NCI-H1105 treated with DMSO at 0.1 percent for 48 hours (cell line): ENCODE data around the gene ATG4C.
"Not testable (repeated sequence)": the region's sequence is repeated elsewhere in the genome, so short reads cannot be mapped to it uniquely, and the experiment has no call there.

ENCODE experiments used
- DNase-seq: peaks from one replicate; lab custom pipeline; 2025; lab: John Stamatoyannopoulos, UW

Gene ATG4C

GRCh38 chr1:62774971-62775595 lies 8.8 kb upstream of the ATG4C start:
- no peak for DNase-seq

GRCh38 chr1:62778208-62778607 lies 5.7 kb upstream of the ATG4C start:
- no peak for DNase-seq

GRCh38 chr1:62781841-62782543 lies 1.9 kb upstream of the ATG4C start:
- no peak for DNase-seq

- DNase-seq = not testable (repeated sequence)
Observed at GRCh38 chr1:62782544-62783212, 1.3 kb upstream of the ATG4C start.

GRCh38 chr1:62784509-62785365 lies 805 bp downstream of the ATG4C start:
- DNase-seq = peak; percentile 38

- DNase-seq = no peak
Observed at GRCh38 chr1:62790716-62791115, 6.8 kb downstream of the ATG4C start.

GRCh38 chr1:62794053-62794452 lies 10.1 kb downstream of the ATG4C start:
- no peak for DNase-seq

GRCh38 chr1:62796221-62796620 lies 12.3 kb downstream of the ATG4C start:
- DNase-seq = no peak

GRCh38 chr1:62799688-62800087 lies 15.8 kb downstream of the ATG4C start:
- no peak for DNase-seq

GRCh38 chr1:62800281-62800680 lies 16.3 kb downstream of the ATG4C start:
- DNase-seq = no peak

- DNase-seq = no peak
Observed at GRCh38 chr1:62800825-62801306, 16.9 kb downstream of the ATG4C start.

- DNase-seq = no peak
Observed at GRCh38 chr1:62809788-62810187, 25.9 kb downstream of the ATG4C start.

GRCh38 chr1:62810420-62811274 lies 26.7 kb downstream of the ATG4C start:
- DNase-seq = no peak

- DNase-seq = no peak
Observed at GRCh38 chr1:62823556-62823955, 39.6 kb downstream of the ATG4C start.

GRCh38 chr1:62826901-62827300 lies 43.0 kb downstream of the ATG4C start:
- no peak for DNase-seq

GRCh38 chr1:62827786-62828185 lies 43.9 kb downstream of the ATG4C start:
- not testable (repeated sequence) for DNase-seq

- DNase-seq = no peak
Observed at GRCh38 chr1:62832276-62832675, 48.3 kb downstream of the ATG4C start.

- no peak for DNase-seq
Observed at GRCh38 chr1:62833529-62833928, 49.6 kb downstream of the ATG4C start.

GRCh38 chr1:62834400-62834961 lies 50.5 kb downstream of the ATG4C start:
- no peak for DNase-seq

GRCh38 chr1:62836856-62837540 lies 53.1 kb downstream of the ATG4C start:
- DNase-seq = no peak
